Cardiac muscle cell (in vitro differentiated cells and primary cell): ENCODE results near the gene GMPS. TPM values are rescaled to one million over a fixed set of nuclear protein-coding genes. Genes with fewer than 3 reads are reported as not detected.

ENCODE experiments used
- DNase-seq, 2 donors: peaks; one replicate each; pipeline versions ENCODE4 v3.0.0 to v3.0.0-alpha.2; 2010 to 2017; ENCODE audit warnings: low read depth in 1 of 2, low spot score in 1 of 2
- H3K27ac ChIP-seq: fragments of 200-600 bp; sonication (generic); 2 replicates; pipeline ENCODE4 v1.5.1; 2016
- H3K27me3 ChIP-seq: fragments of 200-600 bp; sonication (generic); 2 replicates; pipeline ENCODE4 v1.6.0; 2016; ENCODE audit warnings: control low read depth
- H3K36me3 ChIP-seq: fragments of 200-600 bp; sonication (generic); 2 replicates; pipeline ENCODE4 v1.5.1; 2016; ENCODE audit warnings: control low read depth
- H3K4me1 ChIP-seq: fragments of 200-600 bp; sonication (generic); 2 replicates; pipeline ENCODE4 v1.8.1; 2017; ENCODE audit warnings: low read depth, mild to moderate bottlenecking, mixed run types
- H3K4me3 ChIP-seq: fragments of 200-600 bp; sonication (generic); 2 replicates; pipeline ENCODE4 v1.5.1; 2016; ENCODE audit warnings: mild to moderate bottlenecking
- H3K9me3 ChIP-seq: fragments of 200-600 bp; sonication (generic); 2 replicates; pipeline ENCODE4 v1.5.1; 2017; ENCODE audit warnings: low read depth, mild to moderate bottlenecking, control low read depth
- polyA plus RNA-seq: library from polyadenylated mRNA; unstranded; fragments of >200 nt; fragmentation: Nextera tagmentation; extraction: Ambion mirVana; gene quantifications from 2 replicates; pipeline ENCODE4 v1.2.1, GENCODE V29; 2016
- total RNA-seq: library from RNA; depleted of rRNA; stranded (reverse); fragments of >200 nt; gene quantifications from 2 replicates; pipeline ENCODE4 v1.2.3, GENCODE V29; 2016
- TF ChIP-seq, protein P1 (sequence below): IDR thresholded peaks from 2 replicates; pipeline ENCODE4 v1.5.1; 2012; ENCODE audit warnings: low read depth, mild to moderate bottlenecking, low read length

Gene GMPS
- total and polyA plus RNA-seq, 2 experiments from 2014 or later: 44.9 to 83.1 TPM

- H3K36me3 ChIP-seq: peaks cover 50% of the 10 kb centered on the region
- no peak overlapping the region for H3K27ac ChIP-seq
- H3K27me3 ChIP-seq: no peaks in the 10 kb centered on the region
- H3K9me3 ChIP-seq: no peaks in the 10 kb centered on the region
- H3K4me1 ChIP-seq: no peaks in the 10 kb centered on the region
- DNase-seq: no peak
- TF ChIP-seq, protein P1, sequence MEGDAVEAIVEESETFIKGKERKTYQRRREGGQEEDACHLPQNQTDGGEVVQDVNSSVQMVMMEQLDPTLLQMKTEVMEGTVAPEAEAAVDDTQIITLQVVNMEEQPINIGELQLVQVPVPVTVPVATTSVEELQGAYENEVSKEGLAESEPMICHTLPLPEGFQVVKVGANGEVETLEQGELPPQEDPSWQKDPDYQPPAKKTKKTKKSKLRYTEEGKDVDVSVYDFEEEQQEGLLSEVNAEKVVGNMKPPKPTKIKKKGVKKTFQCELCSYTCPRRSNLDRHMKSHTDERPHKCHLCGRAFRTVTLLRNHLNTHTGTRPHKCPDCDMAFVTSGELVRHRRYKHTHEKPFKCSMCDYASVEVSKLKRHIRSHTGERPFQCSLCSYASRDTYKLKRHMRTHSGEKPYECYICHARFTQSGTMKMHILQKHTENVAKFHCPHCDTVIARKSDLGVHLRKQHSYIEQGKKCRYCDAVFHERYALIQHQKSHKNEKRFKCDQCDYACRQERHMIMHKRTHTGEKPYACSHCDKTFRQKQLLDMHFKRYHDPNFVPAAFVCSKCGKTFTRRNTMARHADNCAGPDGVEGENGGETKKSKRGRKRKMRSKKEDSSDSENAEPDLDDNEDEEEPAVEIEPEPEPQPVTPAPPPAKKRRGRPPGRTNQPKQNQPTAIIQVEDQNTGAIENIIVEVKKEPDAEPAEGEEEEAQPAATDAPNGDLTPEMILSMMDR: no peak
- no peak overlapping the region for H3K4me3 ChIP-seq
These were observed 38.2 kb downstream of the GMPS start for GRCh38 chr3:155908605-155909004.

DNA sequence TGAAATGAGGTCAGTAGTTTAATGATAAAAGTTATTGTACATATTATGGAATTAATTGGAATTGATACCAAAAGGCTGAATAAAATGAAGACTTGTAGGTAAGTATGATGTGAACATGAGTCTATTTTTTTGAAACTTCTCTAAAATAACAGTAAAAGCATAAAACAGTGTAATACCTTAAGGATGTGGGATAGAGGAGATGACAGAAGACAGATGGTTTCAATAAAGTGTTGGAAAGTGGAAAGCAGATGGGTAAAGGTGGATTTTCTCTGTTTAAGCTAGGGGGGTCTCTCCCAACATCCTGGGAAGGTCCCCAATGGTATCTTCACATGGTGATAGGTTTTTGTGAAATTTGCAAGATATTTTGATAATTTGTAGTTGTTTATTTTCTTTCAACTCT is 41.6 kb downstream of the GMPS start:
- TF ChIP-seq, protein P1: no peak
- no peak overlapping the region for H3K27ac ChIP-seq
- H3K36me3 ChIP-seq: peaks cover 42% of the 10 kb centered on the region

GRCh38 chr3:155912579-155913190 is 42.2 kb downstream of the GMPS start:
- DNase-seq: peak in 1 of 2 donors; percentile 28
- Histone ChIP-seq H3K27ac (no peak overlapping the region), H3K4me1 (no peaks in the 10 kb centered on the region), H3K27me3 (no peaks in the 10 kb centered on the region), H3K9me3 (no peaks in the 10 kb centered on the region), H3K36me3 (peaks cover 46% of the 10 kb centered on the region), H3K4me3 (no peak overlapping the region)
- TF ChIP-seq, protein P1: no peak

More for the DNA sequence above, 41.6 kb downstream of the GMPS start:
- DNase-seq: no peak
- H3K27me3 ChIP-seq: no peaks in the 10 kb centered on the region
- no peak overlapping the region for H3K4me3 ChIP-seq
- H3K4me1 ChIP-seq: no peaks in the 10 kb centered on the region
- H3K9me3 ChIP-seq: no peaks in the 10 kb centered on the region

- Histone ChIP-seq H3K9me3 (no peaks in the 10 kb centered on the region), H3K27me3 (no peaks in the 10 kb centered on the region), H3K27ac (no peak overlapping the region), H3K4me1 (no peaks in the 10 kb centered on the region), H3K4me3 (no peak overlapping the region), H3K36me3 (peaks cover 53% of the 10 kb centered on the region)
- peak in 1 of 2 donors; percentile 28 for DNase-seq
- TF ChIP-seq, protein P1: no peak
These were observed 47.3 kb downstream of the GMPS start for GRCh38 chr3:155917781-155918180.

- H3K9me3 ChIP-seq: no peaks in the 10 kb centered on the region
- TF ChIP-seq, protein P1: no peak
- no peak overlapping the region for H3K27ac ChIP-seq
- H3K4me3 ChIP-seq: no peak overlapping the region
- DNase-seq: no peak
- H3K4me1 ChIP-seq: no peaks in the 10 kb centered on the region
- peaks cover 68% of the 10 kb centered on the region for H3K36me3 ChIP-seq
- H3K27me3 ChIP-seq: no peaks in the 10 kb centered on the region
These were observed 49.3 kb downstream of the GMPS start for GRCh38 chr3:155919728-155920127.
